Fibroblast of lung (primary cell): ENCODE results near the gene HHLA2. TPM values are rescaled to one million over a fixed set of nuclear protein-coding genes. Genes with fewer than 3 reads are reported as not detected.

Experiments used
- DNase-seq, 2 donors: peaks; one replicate each; pipeline versions ENCODE4 v3.0.0 to v3.0.0-alpha.2; 2010; ENCODE audit warnings: low read depth in 2 of 2
- H2AFZ ChIP-seq: 2 replicates; pipeline ENCODE4 v1.5.1; 2012; ENCODE audit warnings: low read length, control low read depth, inconsistent platforms
- H3K27ac ChIP-seq: 2 replicates; pipeline ENCODE4 v1.5.1; 2011; ENCODE audit warnings: low read length, control low read depth; ENCODE audit not compliant: insufficient read depth
- H3K27me3 ChIP-seq: 2 replicates; pipeline ENCODE4 v1.5.1; 2011; ENCODE audit warnings: mild to moderate bottlenecking, low read length; ENCODE audit not compliant: control insufficient read depth, insufficient read depth
- H3K36me3 ChIP-seq: 2 replicates; pipeline ENCODE4 v1.5.1; 2011; ENCODE audit warnings: low read length; ENCODE audit not compliant: control insufficient read depth, insufficient read depth
- H3K4me1 ChIP-seq: 2 replicates; pipeline ENCODE4 v1.5.1; 2011; ENCODE audit warnings: low read length; ENCODE audit not compliant: control insufficient read depth, insufficient read depth; ENCODE audit errors: extremely low read depth
- H3K4me2 ChIP-seq: 2 replicates; pipeline ENCODE4 v1.5.1; 2011; ENCODE audit warnings: low read length, control low read depth; ENCODE audit not compliant: insufficient read depth; ENCODE audit errors: extremely low read depth
- H3K4me3 ChIP-seq, 4 experiments: fragments of 200-600 bp in 1 of 4; sonication (generic) in 1 of 4; replicated peaks in 1 of 4; 2 replicates each; pipeline ENCODE4 v1.5.1; 2011 to 2016; ENCODE audit warnings: low read length in 4 of 4, low read depth in 3 of 4, mild to moderate bottlenecking in 3 of 4, control low read depth in 2 of 4, inconsistent platforms in 1 of 4, mixed read lengths in 1 of 4; ENCODE audit not compliant: insufficient read depth in 1 of 4; ENCODE audit errors: control extremely low read depth in 1 of 4
- H3K79me2 ChIP-seq: 2 replicates; pipeline ENCODE4 v1.5.1; 2012; ENCODE audit warnings: mild to moderate bottlenecking, low read length, inconsistent platforms; ENCODE audit not compliant: control insufficient read depth, insufficient read depth
- H3K9ac ChIP-seq: 2 replicates; pipeline ENCODE4 v1.5.1; 2011; ENCODE audit warnings: mild to moderate bottlenecking, low read length, control low read depth; ENCODE audit not compliant: insufficient read depth
- H3K9me3 ChIP-seq: 2 replicates; pipeline ENCODE4 v1.5.1; 2012; ENCODE audit warnings: low read depth, low read length; ENCODE audit not compliant: control insufficient read depth, insufficient read depth
- H4K20me1 ChIP-seq: 2 replicates; pipeline ENCODE4 v1.5.1; 2011; ENCODE audit warnings: low read length; ENCODE audit not compliant: control insufficient read depth, insufficient read depth; ENCODE audit errors: extremely low read depth
- EZH2 ChIP-seq: IDR thresholded peaks from 2 replicates; pipeline ENCODE4 v1.5.1; 2012; ENCODE audit warnings: low read length, control low read depth, mild to moderate bottlenecking; ENCODE audit errors: missing control alignments
- polyA plus RNA-seq, 2 donors: library from polyadenylated mRNA; depleted of rRNA in 1 of 2; stranded (reverse) in 1 of 2; unstranded in 1 of 2; fragments of >200 nt; gene quantifications; 2 replicates each; pipeline ENCODE4 v1.2.1, GENCODE V29; 2011 to 2012; ENCODE audit warnings: missing spikeins in 1 of 2
- total RNA-seq: library from RNA; depleted of rRNA; stranded (reverse); fragments of >200 nt; gene quantifications from 2 replicates; pipeline ENCODE4 v1.2.1, GENCODE V29; 2014
- TF ChIP-seq, protein P1 (sequence below), 2 donors: IDR thresholded peaks in 1 of 2; conservative IDR thresholded peaks in 1 of 2; 1 replicate in 1 of 2; 2 replicates in 1 of 2; pipeline ENCODE4 v1.5.1; 2011 to 2012; ENCODE audit warnings: low read length in 2 of 2, control low read depth in 1 of 2, inconsistent platforms in 1 of 2, low read depth in 1 of 2, mild to moderate bottlenecking in 1 of 2

The HHLA2 gene
- total and polyA plus RNA-seq, 2 donors (not counting 1 experiment from before 2014, with no cell fraction given) = not detected

- Histone ChIP-seq H4K20me1 (no peaks in the 10 kb centered on the region), H3K27ac (no peak overlapping the region), H3K4me2 (no peak overlapping the region), H3K9me3 (no peaks in the 10 kb centered on the region), H3K9ac (no peak overlapping the region), H3K36me3 (no peaks in the 10 kb centered on the region), H3K4me1 (no peaks in the 10 kb centered on the region), H3K4me3 (no peak overlapping the region), H3K27me3 (no peaks in the 10 kb centered on the region), H3K79me2 (no peaks in the 10 kb centered on the region), H2AFZ (no peak overlapping the region)
- TF ChIP-seq, protein P1, sequence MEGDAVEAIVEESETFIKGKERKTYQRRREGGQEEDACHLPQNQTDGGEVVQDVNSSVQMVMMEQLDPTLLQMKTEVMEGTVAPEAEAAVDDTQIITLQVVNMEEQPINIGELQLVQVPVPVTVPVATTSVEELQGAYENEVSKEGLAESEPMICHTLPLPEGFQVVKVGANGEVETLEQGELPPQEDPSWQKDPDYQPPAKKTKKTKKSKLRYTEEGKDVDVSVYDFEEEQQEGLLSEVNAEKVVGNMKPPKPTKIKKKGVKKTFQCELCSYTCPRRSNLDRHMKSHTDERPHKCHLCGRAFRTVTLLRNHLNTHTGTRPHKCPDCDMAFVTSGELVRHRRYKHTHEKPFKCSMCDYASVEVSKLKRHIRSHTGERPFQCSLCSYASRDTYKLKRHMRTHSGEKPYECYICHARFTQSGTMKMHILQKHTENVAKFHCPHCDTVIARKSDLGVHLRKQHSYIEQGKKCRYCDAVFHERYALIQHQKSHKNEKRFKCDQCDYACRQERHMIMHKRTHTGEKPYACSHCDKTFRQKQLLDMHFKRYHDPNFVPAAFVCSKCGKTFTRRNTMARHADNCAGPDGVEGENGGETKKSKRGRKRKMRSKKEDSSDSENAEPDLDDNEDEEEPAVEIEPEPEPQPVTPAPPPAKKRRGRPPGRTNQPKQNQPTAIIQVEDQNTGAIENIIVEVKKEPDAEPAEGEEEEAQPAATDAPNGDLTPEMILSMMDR (conservative IDR thresholded peaks at IDR 0.05 in 1 of 2, IDR thresholded peaks at IDR 0.05 in 1 of 2; ENCODE audit: low read depth in 1 of 2, low read length in 2 of 2) = no peak
- no peak for TF ChIP-seq EZH2
- no peak for DNase-seq
Measured at GRCh38 chr3:108354562-108354961, 58.2 kb downstream of the HHLA2 start.

DNA sequence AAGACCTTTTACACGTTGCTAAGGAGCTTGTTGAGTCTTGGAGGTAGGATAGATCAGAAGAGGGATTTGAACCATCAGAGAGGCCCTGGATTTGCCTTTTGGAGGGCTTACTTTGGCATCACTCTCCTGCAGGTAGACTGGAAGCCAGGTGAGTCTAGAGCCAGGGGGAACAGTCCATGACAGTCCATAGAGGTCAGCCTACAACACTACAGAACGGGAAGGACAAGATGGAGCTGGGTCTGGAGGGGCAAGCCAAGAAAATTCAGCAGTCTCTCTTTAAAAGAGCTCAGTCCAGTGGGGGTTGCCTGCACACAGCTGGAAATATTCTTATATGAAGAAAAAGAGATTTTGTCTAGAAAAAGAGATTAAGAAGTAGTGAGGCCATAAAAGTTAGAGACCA, 60.7 kb downstream of the HHLA2 start:
- Histone ChIP-seq H3K9ac (no peak overlapping the region), H3K4me3 (no peak overlapping the region), H3K4me1 (no peaks in the 10 kb centered on the region), H4K20me1 (no peaks in the 10 kb centered on the region), H2AFZ (no peak overlapping the region), H3K4me2 (no peak overlapping the region), H3K9me3 (no peaks in the 10 kb centered on the region), H3K27me3 (peaks cover 2% of the 10 kb centered on the region), H3K36me3 (no peaks in the 10 kb centered on the region), H3K27ac (no peak overlapping the region), H3K79me2 (no peaks in the 10 kb centered on the region)
- no peak for DNase-seq
- TF ChIP-seq, protein P1 (conservative IDR thresholded peaks at IDR 0.05 in 1 of 2, IDR thresholded peaks at IDR 0.05 in 1 of 2; ENCODE audit: low read depth in 1 of 2, low read length in 2 of 2) = no peak
- no peak for TF ChIP-seq EZH2

DNA sequence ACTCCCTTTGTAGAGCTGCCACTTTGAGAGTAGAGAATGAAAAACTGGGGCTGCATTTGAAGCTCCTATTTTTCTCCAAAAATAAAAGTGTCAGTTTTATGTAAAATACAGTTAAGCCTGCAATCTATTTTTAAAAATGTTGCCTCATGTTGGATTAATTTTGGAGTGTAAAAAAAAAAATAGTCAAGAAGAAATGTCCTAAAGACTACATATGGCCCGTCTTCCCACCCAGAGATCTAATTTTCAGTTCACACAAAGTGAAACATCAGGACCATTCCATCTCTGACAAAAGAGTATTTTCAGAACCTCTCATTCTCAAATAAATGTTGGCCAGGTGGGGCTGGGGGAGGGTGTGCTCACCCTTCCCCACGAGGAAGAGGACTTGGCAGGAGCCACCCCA, 62.7 kb downstream of the HHLA2 start:
- TF ChIP-seq EZH2 = no peak
- TF ChIP-seq, protein P1 (conservative IDR thresholded peaks at IDR 0.05 in 1 of 2, IDR thresholded peaks at IDR 0.05 in 1 of 2; ENCODE audit: low read depth in 1 of 2, low read length in 2 of 2) = no peak
- H3K27ac ChIP-seq = no peak overlapping the region
- H3K4me3 ChIP-seq = no peak overlapping the region
- H2AFZ ChIP-seq = no peak overlapping the region
- no peaks in the 10 kb centered on the region for H3K79me2 ChIP-seq
- H3K36me3 ChIP-seq = no peaks in the 10 kb centered on the region
- peaks cover 4% of the 10 kb centered on the region for H3K27me3 ChIP-seq
- no peaks in the 10 kb centered on the region for H3K9me3 ChIP-seq
- H3K9ac ChIP-seq = no peak overlapping the region
- no peak overlapping the region for H3K4me2 ChIP-seq
- H4K20me1 ChIP-seq = no peaks in the 10 kb centered on the region
- no peaks in the 10 kb centered on the region for H3K4me1 ChIP-seq
- DNase-seq = no peak
